ENCODE results near the gene OPHN1.
"Not testable (repeated sequence)": the region's sequence is repeated elsewhere in the genome, so short reads cannot be mapped to it uniquely, and the experiment has no call there.

DNA sequence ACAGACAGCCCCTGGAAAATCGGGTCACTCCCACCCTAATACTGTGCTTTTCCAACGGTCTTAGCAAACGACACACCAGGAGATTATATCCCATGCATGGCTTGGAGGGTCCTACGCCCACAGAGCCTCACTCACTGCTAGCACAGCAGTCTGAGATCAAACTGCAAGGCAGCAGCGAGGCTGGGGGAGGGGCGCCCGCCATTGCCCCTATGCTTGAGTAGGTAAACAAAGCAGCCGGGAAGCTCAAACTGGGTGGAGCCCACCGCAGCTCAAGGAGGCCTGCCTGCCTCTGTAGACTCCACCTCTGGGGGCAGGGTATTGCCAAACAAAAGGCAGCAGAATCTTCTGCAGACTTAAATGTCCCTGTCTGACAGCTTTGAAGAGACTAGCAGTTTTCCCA, 168.5 kb downstream of the OPHN1 start:
- not testable (repeated sequence) for TF ChIP-seq POLR2A (IDR thresholded peaks at IDR 0.05)
- TF ChIP-seq, protein P1, sequence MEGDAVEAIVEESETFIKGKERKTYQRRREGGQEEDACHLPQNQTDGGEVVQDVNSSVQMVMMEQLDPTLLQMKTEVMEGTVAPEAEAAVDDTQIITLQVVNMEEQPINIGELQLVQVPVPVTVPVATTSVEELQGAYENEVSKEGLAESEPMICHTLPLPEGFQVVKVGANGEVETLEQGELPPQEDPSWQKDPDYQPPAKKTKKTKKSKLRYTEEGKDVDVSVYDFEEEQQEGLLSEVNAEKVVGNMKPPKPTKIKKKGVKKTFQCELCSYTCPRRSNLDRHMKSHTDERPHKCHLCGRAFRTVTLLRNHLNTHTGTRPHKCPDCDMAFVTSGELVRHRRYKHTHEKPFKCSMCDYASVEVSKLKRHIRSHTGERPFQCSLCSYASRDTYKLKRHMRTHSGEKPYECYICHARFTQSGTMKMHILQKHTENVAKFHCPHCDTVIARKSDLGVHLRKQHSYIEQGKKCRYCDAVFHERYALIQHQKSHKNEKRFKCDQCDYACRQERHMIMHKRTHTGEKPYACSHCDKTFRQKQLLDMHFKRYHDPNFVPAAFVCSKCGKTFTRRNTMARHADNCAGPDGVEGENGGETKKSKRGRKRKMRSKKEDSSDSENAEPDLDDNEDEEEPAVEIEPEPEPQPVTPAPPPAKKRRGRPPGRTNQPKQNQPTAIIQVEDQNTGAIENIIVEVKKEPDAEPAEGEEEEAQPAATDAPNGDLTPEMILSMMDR (IDR thresholded peaks at IDR 0.05): not testable (repeated sequence)

Measured in adrenal gland (tissue), 5 donors.